Right lobe of liver (tissue), 4 donors: ENCODE results near the gene ETFA.
"Not testable (repeated sequence)": the region's sequence is repeated elsewhere in the genome, so short reads cannot be mapped to it uniquely, and the experiment has no call there.

Source experiments
- CTCF ChIP-seq, 4 donors: fragments of 200-600 bp in 3 of 4; fragments of 450-650 bp in 1 of 4; IDR thresholded peaks; one replicate each; pipeline versions ENCODE4 v1.5.1 to v1.8.0; 2016 to 2022; ENCODE audit warnings: antibody characterized with exemption in 4 of 4, mild to moderate bottlenecking in 2 of 4
- POLR2A ChIP-seq: fragments of 450-650 bp; IDR thresholded peaks from one replicate; pipeline ENCODE4 v1.6.1; 2017; ENCODE audit warnings: antibody characterized with exemption, mild to moderate bottlenecking
- donor health status: DM: no; HTN: no; CAD: no.
- donor health status: DM: no; HTN: no; CAD: no.
- donor health status: DM: no; HTN: yes; CAD: no.

GRCh38 chr15:76294463-76294862 lies 16.8 kb downstream of the ETFA start:
- not testable (repeated sequence) for TF ChIP-seq CTCF (IDR thresholded peaks at IDR 0.05); POLR2A
